Smooth muscle cell (in vitro differentiated cells): Measurements from ENCODE around the gene SEC11C. TPM values are rescaled to one million over a fixed set of nuclear protein-coding genes. Genes with fewer than 3 reads are reported as not detected.

Experiments
- DNase-seq: peaks from one replicate; lab custom pipeline; 2025; ENCODE audit not compliant: unreplicated experiment; lab: John Stamatoyannopoulos, UW
- H2AFZ ChIP-seq: fragments of 200-600 bp; sonication (generic); 2 replicates; pipeline ENCODE4 v1.6.0; 2016; ENCODE audit warnings: antibody characterized with exemption, low read depth, mild to moderate bottlenecking
- H3F3A ChIP-seq: fragments of 200-600 bp; sonication (generic); 2 replicates; pipeline ENCODE4 v1.6.0; 2017; ENCODE audit warnings: antibody characterized with exemption, low read depth
- H3K27ac ChIP-seq: fragments of 200-600 bp; sonication (generic); 2 replicates; pipeline ENCODE4 v1.5.1; 2016; ENCODE audit warnings: low read depth, mild to moderate bottlenecking
- H3K27me3 ChIP-seq: fragments of 200-600 bp; sonication (generic); 2 replicates; pipeline ENCODE4 v1.6.1; 2016; ENCODE audit warnings: low read depth, mild to moderate bottlenecking
- H3K36me3 ChIP-seq: fragments of 200-600 bp; sonication (generic); 2 replicates; pipeline ENCODE4 v1.5.1; 2016; ENCODE audit warnings: low read depth
- H3K4me1 ChIP-seq: fragments of 200-600 bp; sonication (generic); 2 replicates; pipeline ENCODE4 v1.5.1; 2016; ENCODE audit warnings: low read depth
- H3K4me2 ChIP-seq: fragments of 200-600 bp; sonication (generic); 2 replicates; pipeline ENCODE4 v1.6.0; 2016; ENCODE audit warnings: mild to moderate bottlenecking
- H3K4me3 ChIP-seq: fragments of 200-600 bp; sonication (generic); 2 replicates; pipeline ENCODE4 v1.5.1; 2016; ENCODE audit warnings: mild to moderate bottlenecking
- H3K79me2 ChIP-seq: fragments of 200-600 bp; sonication (generic); 2 replicates; pipeline ENCODE4 v1.6.0; 2016; ENCODE audit warnings: low read depth, mild to moderate bottlenecking
- H3K9ac ChIP-seq: fragments of 200-600 bp; sonication (generic); 2 replicates; pipeline ENCODE4 v1.6.0; 2016; ENCODE audit warnings: low read depth
- H3K9me3 ChIP-seq: fragments of 200-600 bp; sonication (generic); replicated peaks from 2 replicates; pipeline ENCODE4 v1.5.1; 2016; ENCODE audit warnings: low read depth
- H4K20me1 ChIP-seq: fragments of 200-600 bp; sonication (generic); 2 replicates; pipeline ENCODE4 v1.6.0; 2016; ENCODE audit warnings: low read depth
- CTCF ChIP-seq: fragments of 200-600 bp; sonication (generic); IDR thresholded peaks from 2 replicates; pipeline ENCODE4 v1.5.1; 2017; ENCODE audit warnings: borderline replicate concordance, mild to moderate bottlenecking, antibody characterized with exemption; ENCODE audit not compliant: insufficient read depth, poor library complexity, severe bottlenecking
- WGBS: methylation state at CpG from one replicate; pipeline ENCODE4 v1.1.7; 2016; ENCODE audit warnings: low lambda C conversion rate; 5-methylcytosine and 5-hydroxymethylcytosine counted together
- polyA plus RNA-seq: library from polyadenylated mRNA; unstranded; fragments of >200 nt; fragmentation: Nextera tagmentation; extraction: Ambion mirVana; gene quantifications from 2 replicates; pipeline ENCODE4 v1.2.1, GENCODE V29; 2016
- total RNA-seq: library from RNA; depleted of rRNA; stranded (reverse); fragments of >200 nt; gene quantifications from 2 replicates; pipeline ENCODE4 v1.2.3, GENCODE V29; 2014

The SEC11C gene
- total and polyA plus RNA-seq, 2 experiments from 2014 or later = 22.9 to 37.5 TPM

DNA sequence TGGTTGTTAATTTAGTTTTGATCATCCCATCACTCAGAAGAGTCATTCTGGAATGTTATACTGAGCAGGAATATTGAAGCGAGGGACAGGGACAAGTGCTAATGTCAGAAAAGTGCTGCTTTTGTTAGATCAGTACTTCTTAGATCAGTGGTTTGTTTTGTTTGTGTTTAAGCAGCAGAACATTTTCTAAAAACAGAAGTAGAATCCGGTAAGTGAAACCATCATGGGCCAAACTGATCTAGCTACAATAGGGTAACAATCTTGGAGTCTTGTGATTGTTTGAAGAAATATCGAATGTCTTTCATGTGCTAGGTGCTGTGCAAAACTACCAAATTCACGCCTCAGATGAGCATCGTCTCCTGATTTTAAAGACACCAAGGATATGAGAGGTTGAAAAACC, 45.1 kb upstream of the SEC11C start:
- Histone ChIP-seq H3K9me3 (no peaks in the 10 kb centered on the region), H3F3A (no peaks in the 10 kb centered on the region), H3K4me2 (no peak overlapping the region), H3K79me2 (no peaks in the 10 kb centered on the region), H4K20me1 (no peaks in the 10 kb centered on the region), H3K4me3 (no peak overlapping the region), H3K9ac (no peak overlapping the region), H3K36me3 (no peaks in the 10 kb centered on the region), H3K27ac (no peak overlapping the region), H3K4me1 (no peaks in the 10 kb centered on the region), H2AFZ (no peak overlapping the region), H3K27me3 (no peaks in the 10 kb centered on the region)
- TF ChIP-seq CTCF = no peak
- DNase-seq = no peak
- 96% methylated on average over 5 of the region's 5 CpGs for WGBS

DNA sequence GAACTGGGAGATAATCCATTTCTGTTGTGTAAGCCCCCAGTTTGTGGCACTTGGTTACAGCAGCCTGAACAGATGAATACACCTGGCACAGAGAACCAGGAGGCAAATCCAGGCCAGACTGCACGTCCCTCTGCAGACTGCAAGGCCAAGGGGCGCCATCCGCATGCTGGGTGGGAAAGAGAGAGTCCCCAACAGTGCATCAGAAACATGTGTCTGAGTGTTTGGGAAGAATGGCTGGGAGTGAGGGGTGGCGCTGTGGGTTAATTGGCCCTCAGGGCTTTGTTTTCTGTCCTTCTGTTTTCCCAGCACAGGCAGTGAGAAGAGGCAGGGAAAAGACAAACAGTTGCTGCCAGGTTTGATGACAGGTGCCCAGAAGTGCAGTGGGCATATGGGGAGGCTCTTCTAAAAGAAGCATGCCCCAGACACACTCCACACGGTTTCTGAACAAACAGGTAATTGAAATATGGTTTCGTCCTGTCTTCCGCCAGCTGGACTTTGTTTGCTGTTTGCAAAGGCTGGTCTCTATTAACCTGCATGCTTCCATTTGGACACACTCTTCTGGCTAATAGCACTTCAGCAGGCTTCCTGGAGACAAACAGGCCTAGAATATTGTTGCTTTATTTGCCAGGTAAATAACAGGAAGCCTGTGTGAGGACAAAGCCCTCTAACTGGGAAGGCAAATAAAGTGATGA, 43.4 kb upstream of the SEC11C start:
- DNase-seq = no peak
- H3K79me2 ChIP-seq = no peaks in the 10 kb centered on the region
- no peak overlapping the region for H3K4me3 ChIP-seq
- no peak overlapping the region for H3K27ac ChIP-seq
- no peaks in the 10 kb centered on the region for H4K20me1 ChIP-seq
- no peaks in the 10 kb centered on the region for H3K4me1 ChIP-seq
- peaks cover 9% of the 10 kb centered on the region for H3K27me3 ChIP-seq
- 78% methylated on average over 7 of the region's 7 CpGs for WGBS
- no peak overlapping the region for H3K9ac ChIP-seq
- H3K4me2 ChIP-seq = no peak overlapping the region
- H3F3A ChIP-seq = no peaks in the 10 kb centered on the region
- no peaks in the 10 kb centered on the region for H3K36me3 ChIP-seq
- TF ChIP-seq CTCF = no peak
- no peaks in the 10 kb centered on the region for H3K9me3 ChIP-seq
- no peak overlapping the region for H2AFZ ChIP-seq

GRCh38 chr18:59101830-59102414, 37.8 kb upstream of the SEC11C start:
- no peak overlapping the region for H3K4me2 ChIP-seq
- H3K27me3 ChIP-seq = peaks cover 52% of the 10 kb centered on the region
- H4K20me1 ChIP-seq = no peaks in the 10 kb centered on the region
- H3F3A ChIP-seq = no peaks in the 10 kb centered on the region
- no peak overlapping the region for H2AFZ ChIP-seq
- no peak overlapping the region for H3K27ac ChIP-seq
- 53% methylated on average over 4 of the region's 4 CpGs for WGBS
- TF ChIP-seq CTCF = no peak
- H3K4me1 ChIP-seq = no peaks in the 10 kb centered on the region
- no peak overlapping the region for H3K4me3 ChIP-seq
- DNase-seq = no peak
- H3K36me3 ChIP-seq = no peaks in the 10 kb centered on the region
- H3K9ac ChIP-seq = no peak overlapping the region
- H3K9me3 ChIP-seq = no peaks in the 10 kb centered on the region
- no peaks in the 10 kb centered on the region for H3K79me2 ChIP-seq

DNA sequence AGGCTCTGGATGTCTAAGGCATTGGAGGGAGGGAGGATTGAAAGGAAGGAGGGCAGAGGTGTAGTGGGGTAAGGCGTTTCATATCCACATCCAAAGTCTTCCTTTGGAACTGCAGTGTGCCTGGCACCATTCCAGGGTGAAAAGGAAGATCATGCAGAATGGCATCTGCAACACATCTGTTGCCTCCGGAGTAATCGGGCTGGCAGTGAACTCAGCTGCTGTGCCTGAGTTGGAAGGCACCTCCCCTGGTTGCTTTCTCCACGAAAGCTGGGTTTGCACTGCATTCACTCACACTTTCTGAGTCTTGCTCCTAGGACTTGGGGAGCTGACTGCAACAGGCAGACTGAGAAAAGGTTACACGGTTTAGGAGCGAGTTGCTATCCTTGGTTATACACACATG, 30.3 kb upstream of the SEC11C start:
- no peak for DNase-seq
- H3K9ac ChIP-seq = no peak overlapping the region
- no peaks in the 10 kb centered on the region for H3K36me3 ChIP-seq
- no peaks in the 10 kb centered on the region for H4K20me1 ChIP-seq
- no peaks in the 10 kb centered on the region for H3K4me1 ChIP-seq
- H3K4me3 ChIP-seq = no peak overlapping the region
- H2AFZ ChIP-seq = no peak overlapping the region
- H3K27me3 ChIP-seq = peaks cover 70% of the 10 kb centered on the region
- no peak overlapping the region for H3K27ac ChIP-seq
- H3K79me2 ChIP-seq = no peaks in the 10 kb centered on the region
- TF ChIP-seq CTCF = no peak
- no peak overlapping the region for H3K4me2 ChIP-seq
- no peaks in the 10 kb centered on the region for H3K9me3 ChIP-seq
- 73% methylated on average over 6 of the region's 6 CpGs for WGBS
- no peaks in the 10 kb centered on the region for H3F3A ChIP-seq
